NCI-H1436 (cell line): ENCODE measurements around the gene TTC19.

ENCODE experiments used
- DNase-seq: peaks from one replicate; lab custom pipeline; 2025; lab: John Stamatoyannopoulos, UW

Gene TTC19, protein sequence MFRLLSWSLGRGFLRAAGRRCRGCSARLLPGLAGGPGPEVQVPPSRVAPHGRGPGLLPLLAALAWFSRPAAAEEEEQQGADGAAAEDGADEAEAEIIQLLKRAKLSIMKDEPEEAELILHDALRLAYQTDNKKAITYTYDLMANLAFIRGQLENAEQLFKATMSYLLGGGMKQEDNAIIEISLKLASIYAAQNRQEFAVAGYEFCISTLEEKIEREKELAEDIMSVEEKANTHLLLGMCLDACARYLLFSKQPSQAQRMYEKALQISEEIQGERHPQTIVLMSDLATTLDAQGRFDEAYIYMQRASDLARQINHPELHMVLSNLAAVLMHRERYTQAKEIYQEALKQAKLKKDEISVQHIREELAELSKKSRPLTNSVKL

DNA sequence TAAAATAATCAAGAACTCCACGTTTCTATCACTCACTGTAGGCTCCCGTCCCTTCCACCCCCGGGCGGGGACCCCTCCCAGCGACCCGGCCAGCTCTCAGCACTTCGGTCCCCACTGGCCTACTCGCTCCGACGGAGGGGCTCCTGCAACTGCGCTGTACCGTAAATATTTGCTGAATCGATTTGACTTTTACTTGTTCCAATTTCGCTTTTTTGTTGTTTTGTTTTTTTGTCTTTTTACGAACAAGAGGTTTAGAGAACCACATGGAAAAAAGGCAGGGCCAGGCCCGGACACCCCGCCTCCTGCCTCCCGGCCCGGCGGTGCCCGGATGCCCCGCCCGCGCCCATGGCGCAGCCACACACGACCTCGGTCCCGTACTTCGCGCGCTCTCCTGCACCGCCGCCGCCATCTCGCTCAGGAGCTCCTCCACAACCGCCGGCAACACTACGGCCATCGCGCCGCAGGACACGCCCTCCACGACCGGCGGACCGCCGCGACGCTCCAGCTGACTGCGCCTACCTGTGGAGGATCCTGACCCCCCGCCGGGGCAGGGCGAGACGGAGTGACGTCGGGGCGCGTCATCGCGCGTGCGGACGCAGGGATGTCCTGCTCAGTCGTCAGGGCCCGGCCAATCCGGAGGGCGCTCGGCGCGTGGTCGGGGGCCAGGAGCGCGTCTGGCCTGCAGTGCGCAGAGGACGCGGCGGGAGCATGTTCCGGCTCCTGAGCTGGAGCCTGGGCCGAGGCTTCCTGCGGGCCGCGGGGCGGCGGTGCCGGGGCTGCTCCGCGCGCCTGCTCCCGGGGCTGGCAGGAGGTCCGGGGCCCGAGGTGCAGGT lies at the start of gene TTC19, which contains the start of gene ZSWIM7:
Gene TTC19, plus strand, starts transcription at position 684 of the 833 bp plus-strand sequence. Its CDS starts 25 bp downstream, at position 709.
Gene ZSWIM7, minus strand, starts transcription at position 564 of the 833 bp plus-strand sequence. Its CDS starts 110 bp downstream, at position 454.
- DNase-seq = peak; percentile 91

DNA sequence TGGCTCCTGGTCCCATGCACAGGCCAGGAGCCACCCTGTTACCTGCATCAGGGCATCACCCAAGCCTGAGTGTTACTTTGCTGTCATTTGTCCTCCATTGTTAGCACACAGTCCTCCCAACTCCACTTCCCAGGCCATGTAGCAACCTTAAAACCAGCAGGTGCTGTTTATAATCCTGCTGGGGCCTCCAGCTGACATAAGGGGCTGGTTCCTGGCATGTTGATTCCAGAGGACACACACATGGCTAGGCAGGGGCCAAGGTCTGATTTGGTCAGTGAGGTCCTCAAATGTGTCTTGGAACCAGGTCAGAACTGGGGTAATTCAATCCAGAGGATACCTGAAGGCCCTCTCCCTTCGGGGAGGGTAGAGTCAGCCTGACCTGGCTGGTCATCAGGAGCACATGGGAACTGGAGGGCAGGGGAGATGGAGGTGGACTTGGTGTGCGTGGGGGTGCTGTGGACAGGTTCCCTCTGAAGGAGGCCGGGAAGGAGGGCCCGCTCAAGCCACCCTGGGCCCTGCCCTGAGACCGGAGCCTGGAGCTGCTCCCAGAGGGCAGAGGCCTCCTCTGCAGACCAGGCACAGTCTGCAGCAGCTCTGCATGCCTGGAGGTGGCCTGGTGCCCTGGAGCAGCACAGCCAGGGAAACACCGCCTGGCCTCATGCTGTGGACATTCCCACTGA lies 48.1 kb upstream of the TTC19 start:
- DNase-seq = no peak

DNA sequence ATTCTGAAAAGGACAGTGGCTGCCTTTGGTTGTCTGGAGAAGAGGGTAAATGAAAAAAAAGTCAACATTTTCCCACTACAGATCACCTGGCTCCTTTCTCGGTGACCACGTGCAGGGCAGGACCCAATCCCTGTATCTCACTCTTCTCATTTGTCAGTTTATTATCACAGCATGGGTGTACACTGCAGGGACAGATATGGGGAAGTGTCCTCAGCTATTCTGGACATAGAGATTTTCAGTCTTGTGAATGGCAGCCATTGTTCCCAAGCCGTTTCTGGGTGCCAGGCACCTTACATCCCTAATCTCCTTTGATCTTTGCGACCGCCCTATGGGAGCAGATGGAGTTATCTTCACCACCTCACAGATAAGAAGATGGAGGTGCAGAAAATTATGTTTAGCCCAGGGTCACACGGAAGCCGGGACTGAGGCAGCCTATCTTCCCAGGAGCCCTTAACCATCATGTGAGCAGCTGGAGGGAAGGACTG lies 47.5 kb upstream of the TTC19 start:
- no peak for DNase-seq

DNA sequence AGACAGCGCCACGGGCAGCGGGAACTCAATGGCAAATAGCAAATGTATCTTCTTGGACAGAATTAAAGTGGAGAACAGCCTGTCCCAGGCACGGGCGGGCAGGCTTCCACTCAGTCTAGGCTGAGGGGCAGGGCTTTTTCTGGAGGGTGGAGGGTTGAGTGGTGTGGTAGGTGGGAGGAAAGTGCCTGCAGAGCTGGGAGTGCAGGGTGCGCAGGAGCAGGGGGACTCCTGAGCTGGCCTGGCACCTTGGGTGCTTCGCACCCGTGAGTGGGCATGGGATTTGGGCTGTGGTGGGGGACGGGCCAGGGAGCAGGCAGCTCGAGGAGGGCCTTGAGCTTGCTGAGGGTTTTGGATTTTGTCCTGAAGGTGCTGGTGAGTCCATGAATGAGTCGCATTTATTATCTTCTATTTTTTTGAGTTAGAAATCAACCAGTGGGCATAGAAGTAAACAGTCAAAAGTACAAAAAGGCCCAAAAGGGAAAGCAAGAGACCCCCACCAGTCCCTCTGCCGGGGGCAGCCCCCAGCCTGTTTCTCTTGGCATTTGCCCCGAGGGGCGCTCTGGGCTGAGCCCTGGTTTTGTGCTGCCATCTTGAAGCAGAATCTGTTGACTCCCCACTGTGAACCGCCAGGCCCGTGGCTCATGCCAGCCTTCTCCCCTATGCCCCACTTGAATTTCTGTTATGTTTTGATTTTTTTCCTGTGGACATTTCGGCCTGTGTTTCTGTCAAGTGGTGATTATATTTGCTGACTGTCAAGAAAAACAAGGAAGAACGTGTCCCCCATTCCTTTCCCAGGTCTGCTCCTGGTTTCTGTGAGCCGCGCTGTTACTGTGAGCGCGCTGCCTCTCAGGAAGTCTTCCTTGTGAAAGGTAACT lies 46.5 kb upstream of the TTC19 start:
- DNase-seq = no peak

DNA sequence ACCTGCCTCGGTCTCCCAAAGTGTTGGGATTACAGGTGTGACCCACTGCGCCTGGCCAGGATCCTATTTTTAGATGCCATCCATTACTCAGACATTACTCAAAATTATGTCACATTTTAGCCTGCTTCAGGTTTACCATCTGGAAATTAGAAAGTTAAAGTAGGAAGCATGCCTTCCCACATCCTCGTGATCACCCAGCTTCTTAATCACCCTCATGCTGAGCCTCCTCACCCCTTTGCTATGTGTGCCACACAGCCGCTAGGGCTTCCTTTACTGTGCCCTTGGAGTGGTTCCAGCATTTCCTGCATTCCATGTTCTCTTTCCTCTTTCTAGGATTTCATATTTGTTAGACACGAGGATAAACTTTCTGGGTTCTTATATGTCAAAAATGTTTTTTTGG lies 45.4 kb upstream of the TTC19 start:
- DNase-seq = no peak

DNA sequence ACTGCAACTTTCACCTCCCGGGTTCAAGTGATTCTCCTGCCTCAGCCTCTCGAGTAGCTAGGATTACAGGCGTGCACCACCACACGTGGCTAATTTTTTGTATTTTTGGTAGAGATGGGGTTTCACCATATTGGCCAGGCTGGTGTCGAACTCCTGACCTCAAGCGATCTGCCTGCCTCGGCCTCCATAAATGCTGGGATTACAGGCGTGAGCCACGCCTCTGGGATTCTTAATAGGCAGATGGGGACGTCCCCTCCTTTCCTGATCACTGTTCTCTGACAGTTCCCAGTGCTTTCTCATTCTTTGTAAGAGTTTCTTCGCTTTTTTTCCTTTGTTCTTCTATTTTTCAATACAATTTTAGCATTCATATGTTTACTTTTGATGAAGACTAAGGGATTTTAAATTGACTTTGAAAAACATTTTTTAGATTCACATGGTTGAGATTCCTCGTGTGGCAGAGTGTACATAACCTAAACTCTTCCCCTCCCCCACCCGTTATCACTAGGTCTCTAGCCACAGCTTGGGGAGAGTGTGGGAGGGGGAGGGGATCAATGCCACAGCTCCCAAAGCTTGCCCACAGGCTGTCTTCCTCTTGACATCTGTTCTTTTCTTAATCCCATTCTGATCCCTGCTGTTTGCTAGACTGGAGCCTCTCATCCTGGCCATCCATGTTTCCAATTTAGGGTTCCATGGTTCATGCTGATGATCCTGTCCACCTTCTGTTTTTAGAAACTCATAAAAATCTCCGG lies 43.7 kb upstream of the TTC19 start:
- no peak for DNase-seq

DNA sequence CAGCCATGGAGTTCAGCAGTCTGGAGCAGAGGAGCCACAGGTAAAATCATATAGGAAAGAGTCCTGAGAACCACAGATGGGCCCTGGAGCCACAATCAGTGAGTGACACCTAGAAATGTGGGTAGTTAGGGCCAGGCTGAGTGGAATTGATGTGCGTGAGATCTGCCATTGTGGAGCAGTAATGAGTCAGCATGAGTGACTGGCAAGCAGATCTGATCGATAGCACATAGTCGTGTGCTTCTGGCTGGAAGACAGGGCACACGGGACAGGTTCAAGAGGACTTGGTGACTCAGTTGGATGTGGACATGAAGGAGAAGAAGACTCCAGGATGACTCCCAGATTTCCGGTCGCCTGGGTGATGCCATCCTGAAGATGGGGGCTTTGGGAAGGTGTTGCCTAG lies 42.4 kb upstream of the TTC19 start:
- no peak for DNase-seq

DNA sequence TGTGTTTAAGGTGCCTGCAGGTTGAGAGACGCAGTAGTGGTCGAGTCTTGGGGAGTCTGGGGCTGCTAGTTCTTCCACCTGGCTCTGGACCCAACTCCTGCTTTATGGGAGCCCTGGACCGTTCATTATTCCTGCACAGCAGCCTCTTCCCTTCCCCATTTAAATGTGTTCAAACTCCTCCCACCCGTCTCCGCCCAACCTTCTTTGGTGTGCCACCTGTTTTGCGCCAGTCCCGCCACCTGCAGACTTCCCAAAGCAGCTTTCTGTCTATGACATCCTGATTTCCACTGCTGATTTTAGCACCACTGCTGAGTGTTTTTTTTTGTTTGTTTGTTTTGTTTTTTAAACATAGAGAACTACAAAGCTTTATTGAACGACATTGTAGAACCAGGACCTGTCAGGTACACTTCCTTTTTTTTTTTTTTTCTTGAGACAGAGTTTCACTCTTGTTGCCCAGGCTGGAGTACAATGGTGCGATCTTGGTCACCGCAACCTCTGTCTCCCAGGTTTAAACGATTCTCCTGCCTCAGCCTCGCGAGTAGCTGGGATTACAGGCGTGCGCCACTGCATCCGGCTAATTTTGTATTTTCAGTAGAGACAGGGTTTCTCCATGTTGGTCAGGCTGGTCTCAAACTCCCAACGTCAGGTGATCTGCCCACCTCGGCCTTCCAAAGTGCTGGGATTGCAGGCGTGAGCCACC lies 41.9 kb upstream of the TTC19 start:
- no peak for DNase-seq

DNA sequence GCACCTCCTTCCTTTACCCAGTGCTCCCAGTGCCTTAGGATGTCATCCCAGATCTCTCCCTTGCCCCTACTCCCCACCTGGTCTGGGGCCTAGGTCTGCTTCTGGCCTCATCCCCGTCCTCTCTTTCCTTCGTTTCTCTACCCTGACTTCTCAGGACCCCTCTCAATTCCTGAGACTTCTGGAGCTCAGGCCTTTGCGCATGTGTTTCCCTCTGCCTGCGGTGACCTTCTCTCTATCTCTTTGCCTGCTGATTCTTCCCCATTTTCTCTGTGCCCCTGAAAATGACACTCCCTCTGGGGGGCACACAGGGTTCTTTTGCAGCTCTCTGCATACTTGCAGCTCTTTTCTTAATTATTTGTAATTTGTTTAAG lies 41.2 kb upstream of the TTC19 start:
- no peak for DNase-seq

DNA sequence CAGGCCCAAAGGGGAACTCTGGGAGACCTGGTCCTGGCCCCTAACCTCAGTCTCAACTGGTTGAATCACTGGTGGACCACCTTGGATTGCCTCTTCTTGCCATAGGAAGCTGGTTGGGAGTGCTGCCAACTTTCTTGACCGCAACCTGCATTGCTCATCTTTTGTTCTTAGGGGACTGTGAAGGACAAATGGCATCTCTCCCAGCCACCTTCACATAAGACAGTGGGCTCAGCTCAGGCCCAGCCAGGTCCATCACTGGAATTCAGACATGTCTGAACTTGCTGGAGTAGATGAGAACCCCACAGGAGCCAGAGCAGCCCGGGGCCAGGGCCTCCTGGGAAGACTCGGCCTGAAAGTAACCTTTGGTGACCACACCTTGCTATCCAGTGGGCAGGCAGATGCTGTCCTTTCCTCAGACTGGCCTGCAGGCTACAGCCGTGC lies 35.9 kb upstream of the TTC19 start:
- no peak for DNase-seq

DNA sequence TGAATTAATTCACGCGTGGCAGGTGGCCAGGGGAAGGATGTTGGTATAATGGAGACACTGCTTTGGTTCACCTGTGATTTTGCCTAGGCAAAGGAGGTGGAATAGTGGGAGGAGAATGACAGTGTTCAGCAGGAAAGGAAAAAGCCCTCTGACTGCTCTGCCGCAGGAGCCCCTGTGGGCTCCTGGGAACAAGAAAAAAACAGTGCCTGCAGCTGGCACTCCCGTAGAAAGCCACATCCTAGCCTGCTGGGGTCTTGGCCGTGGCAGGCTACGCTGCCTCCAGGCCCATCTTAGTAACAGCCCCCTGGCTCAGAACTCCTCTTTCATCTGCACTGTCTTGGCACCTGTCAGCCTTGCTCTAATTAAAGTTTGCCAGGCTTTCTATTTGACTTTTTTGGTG lies 34.1 kb upstream of the TTC19 start:
- DNase-seq = no peak

DNA sequence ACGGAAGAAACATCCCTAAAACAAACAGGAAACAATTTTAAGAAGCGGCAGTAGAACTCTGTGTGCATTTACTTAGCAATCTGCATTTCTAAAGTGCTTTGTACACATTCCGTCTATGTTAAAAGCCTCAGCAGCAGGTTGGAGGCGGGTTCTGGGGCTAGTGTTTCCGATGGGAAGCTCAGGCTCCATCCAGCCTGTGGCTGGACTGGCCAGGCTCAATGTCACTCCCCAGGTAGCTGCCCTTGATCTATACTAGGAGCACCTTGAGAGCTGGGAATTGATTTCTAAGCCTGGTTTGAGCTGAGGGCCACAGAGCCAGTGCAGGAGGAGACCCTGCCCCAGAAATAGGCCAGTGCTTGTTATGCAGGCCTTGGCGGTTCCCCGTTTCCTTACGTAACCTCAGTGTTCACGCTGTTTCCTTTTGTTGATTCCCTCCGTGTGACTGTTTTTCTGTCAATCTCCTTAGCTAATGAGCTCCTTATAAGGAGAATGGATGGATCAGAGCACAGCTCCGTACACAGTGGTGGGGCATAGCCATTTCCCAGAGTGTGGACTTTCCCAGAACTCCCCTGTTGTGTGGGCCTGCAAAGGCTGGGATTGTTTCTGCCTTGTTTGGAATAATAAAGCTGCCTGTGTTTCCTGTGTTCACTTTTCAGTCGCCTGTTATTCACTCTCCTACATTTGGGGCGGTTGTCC lies 33.3 kb upstream of the TTC19 start:
- peak; percentile 73 for DNase-seq

DNA sequence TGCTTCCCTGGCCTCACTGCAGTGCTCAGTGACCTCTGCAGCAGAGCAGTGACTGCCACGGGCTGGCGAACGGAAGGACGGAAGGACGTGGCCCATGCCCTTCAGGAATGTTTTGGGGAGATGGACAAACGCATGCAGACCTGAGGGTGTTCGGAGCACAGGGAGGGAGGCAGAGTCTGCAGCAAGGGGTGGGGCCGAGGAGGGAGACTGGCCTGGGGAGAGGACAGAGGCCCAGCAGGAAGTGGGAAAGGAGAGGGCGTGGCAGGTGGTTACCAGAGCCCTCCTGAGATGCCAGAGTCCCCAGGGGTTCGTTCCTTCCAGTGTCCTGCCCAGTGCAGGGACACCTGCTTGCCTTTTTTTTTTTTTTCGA lies 32.8 kb upstream of the TTC19 start:
- no peak for DNase-seq

DNA sequence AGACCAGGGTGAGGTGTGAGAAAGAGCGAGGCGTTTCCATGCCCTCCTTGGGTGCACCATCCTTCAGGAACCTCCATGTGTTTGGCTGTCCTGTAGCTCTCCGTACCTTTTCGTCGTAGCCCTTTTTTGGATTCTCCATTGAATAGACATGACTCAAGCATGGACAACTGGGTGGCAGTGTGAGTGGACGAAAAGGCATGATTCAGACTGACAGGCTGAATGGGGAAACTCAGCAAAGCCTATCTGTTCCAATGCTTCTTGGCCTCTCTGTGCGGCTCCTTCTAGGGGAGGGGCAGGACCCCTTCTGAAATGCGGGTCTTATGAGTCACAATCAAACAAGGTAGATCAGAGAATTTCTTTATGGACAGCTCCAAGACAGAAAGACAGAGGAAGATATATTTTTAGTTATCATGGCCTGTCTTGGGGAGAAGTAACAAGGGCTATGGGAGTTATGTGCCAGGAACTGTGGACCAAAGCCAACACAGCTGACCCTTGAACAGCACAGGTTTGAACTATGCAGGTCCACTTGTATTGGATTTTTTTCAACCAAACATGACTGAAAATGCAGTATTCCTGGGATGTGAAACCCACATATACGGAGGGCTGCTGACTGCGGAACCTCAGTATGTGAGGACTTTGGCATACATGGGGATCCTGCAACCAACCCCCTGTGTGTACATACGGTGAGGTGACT lies 31.8 kb upstream of the TTC19 start:
- no peak for DNase-seq

DNA sequence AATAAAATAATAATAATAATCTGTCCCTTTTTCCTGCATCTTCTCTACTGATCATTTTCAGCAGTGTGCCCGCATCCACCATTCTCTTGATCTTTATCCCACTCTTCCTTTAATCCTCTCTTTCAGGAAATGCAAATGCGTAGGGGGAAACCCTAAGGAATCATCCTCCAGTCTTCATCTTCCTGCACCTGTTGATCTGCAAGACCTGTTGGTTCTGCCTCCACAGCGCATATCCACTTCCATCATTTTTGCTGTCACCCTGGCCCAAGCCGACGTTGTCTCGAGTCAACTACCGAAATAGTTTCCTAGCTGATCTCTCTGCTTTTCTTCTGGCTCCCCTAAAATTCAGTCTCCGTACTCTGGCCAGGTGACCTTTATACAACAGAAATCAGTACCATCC lies 30.2 kb upstream of the TTC19 start:
- no peak for DNase-seq

DNA sequence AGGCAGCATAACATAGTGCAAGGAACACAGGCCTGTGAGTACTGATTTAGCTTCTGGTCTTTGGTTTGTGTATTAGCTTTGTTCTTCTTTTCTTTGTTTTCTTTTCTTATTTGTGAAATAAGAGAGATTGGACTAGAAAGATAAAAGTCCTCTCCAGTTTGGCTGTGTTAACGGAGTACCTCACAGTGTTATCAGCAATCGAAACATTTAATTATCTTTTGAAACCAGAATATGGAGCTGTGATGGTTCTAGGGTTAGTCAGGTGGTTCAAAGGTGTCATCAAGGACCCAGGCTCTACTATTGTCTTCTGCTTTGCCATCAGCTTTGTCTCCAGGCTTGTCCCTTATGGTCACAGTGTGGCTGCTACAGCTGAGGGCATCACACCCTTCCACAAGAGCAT lies 29.1 kb upstream of the TTC19 start:
- no peak for DNase-seq

DNA sequence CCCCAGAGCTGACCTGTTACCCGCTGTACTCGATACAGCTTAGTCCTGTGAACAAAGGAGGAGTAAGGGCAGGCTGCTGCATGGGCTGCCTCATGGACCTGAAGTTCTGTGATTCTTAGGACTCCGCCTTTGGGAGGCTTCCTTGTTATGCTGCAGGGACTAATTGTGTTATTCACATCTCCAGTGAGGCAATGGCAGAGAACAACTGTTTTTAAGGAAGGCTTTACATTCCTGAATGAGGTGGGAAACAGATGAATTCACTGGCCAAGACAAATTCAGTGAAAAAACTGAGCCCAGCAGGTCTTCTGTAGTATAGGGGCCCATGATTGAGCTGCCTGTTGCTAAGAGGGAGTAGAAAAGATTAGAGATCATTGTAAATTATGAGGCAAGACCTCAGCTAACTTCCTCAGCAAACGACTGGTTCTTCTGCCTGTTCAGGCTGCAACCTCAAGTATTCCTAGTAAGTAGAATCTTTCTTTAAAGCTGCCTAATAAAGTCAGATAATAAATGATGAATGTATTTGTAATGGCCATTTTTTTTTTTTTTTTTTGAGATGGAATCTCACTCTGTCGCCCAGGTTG lies 28.4 kb upstream of the TTC19 start:
- no peak for DNase-seq

DNA sequence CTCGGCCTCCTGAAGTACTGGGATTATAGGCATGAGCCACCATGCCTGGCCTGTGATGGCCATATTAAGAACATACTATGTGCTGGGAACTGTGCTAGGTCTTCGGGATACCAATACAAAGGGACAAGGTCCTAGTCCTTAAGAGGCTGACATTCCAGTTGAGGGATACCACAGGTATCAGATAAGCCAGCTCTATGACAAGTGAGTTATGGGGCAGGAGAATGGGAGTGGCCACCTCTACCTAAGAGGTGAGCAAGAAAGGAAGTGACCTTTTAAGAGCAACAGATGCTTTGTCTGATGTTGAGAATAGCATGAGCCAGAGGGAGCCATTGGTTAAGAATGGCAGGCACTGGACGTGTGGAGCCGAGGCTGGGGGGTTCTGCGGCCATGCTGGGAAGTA lies 27.7 kb upstream of the TTC19 start:
- no peak for DNase-seq
